A673 (cell line): Measurements from ENCODE around the gene PDE5A.

Source experiments
- EZH2 ChIP-seq: fragments of 200-600 bp; sonication (generic); IDR thresholded peaks from 2 replicates; pipeline ENCODE4 v1.6.1; 2017; ENCODE audit warnings: borderline replicate concordance, low read depth, mild to moderate bottlenecking, mixed read lengths, antibody characterized with exemption, low read length; ENCODE audit not compliant: poor library complexity, severe bottlenecking
- TF ChIP-seq, protein P1 (sequence below): fragments of 300-800, 200-600 bp; sonication (generic); conservative IDR thresholded peaks from 2 replicates; pipeline ENCODE4 v1.5.1; 2017; ENCODE audit warnings: low read depth, mild to moderate bottlenecking, antibody characterized with exemption, low read length, moderate library complexity, mixed read lengths

- TF ChIP-seq, protein P1, sequence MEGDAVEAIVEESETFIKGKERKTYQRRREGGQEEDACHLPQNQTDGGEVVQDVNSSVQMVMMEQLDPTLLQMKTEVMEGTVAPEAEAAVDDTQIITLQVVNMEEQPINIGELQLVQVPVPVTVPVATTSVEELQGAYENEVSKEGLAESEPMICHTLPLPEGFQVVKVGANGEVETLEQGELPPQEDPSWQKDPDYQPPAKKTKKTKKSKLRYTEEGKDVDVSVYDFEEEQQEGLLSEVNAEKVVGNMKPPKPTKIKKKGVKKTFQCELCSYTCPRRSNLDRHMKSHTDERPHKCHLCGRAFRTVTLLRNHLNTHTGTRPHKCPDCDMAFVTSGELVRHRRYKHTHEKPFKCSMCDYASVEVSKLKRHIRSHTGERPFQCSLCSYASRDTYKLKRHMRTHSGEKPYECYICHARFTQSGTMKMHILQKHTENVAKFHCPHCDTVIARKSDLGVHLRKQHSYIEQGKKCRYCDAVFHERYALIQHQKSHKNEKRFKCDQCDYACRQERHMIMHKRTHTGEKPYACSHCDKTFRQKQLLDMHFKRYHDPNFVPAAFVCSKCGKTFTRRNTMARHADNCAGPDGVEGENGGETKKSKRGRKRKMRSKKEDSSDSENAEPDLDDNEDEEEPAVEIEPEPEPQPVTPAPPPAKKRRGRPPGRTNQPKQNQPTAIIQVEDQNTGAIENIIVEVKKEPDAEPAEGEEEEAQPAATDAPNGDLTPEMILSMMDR: no peak
- TF ChIP-seq EZH2: no peak
Observed at GRCh38 chr4:119498527-119498926, 130.1 kb downstream of the PDE5A start.
